ENCODE data around the gene SCN1A.

GRCh38 chr2:166140475-166140874 is 12.7 kb upstream of the SCN1A start:
- TF ChIP-seq NFE2L2 (IDR thresholded peaks at IDR 0.05; ENCODE audit: low read length): no peak
- no peak for TF ChIP-seq KLF6 (CRISPR knock-in tag; IDR thresholded peaks at IDR 0.05)
- no peak for TF ChIP-seq ZNF282 (IDR thresholded peaks at IDR 0.05; ENCODE audit: partially characterized antibody)
- no peak for TF ChIP-seq HNRNPH1 (optimal IDR thresholded peaks at IDR 0.05; ENCODE audit: low read depth, low read length)
- TF ChIP-seq RBFOX2 (IDR thresholded peaks at IDR 0.05; ENCODE audit: low read depth, low read length): no peak
- TF ChIP-seq RFX1 (IDR thresholded peaks at IDR 0.05): no peak
- no peak for TF ChIP-seq ZNF670 (CRISPR knock-in tag; IDR thresholded peaks at IDR 0.05; ENCODE audit: borderline replicate concordance)
- TF ChIP-seq, protein P1, sequence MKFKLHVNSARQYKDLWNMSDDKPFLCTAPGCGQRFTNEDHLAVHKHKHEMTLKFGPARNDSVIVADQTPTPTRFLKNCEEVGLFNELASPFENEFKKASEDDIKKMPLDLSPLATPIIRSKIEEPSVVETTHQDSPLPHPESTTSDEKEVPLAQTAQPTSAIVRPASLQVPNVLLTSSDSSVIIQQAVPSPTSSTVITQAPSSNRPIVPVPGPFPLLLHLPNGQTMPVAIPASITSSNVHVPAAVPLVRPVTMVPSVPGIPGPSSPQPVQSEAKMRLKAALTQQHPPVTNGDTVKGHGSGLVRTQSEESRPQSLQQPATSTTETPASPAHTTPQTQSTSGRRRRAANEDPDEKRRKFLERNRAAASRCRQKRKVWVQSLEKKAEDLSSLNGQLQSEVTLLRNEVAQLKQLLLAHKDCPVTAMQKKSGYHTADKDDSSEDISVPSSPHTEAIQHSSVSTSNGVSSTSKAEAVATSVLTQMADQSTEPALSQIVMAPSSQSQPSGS (CRISPR knock-in tag; IDR thresholded peaks at IDR 0.05): no peak
- TF ChIP-seq POLR2A (IDR thresholded peaks at IDR 0.05; ENCODE audit: insufficient read depth in 1 of 2, low read depth in 2 of 2, low read length in 2 of 2): no peak
- TF ChIP-seq ZNF382 (CRISPR knock-in tag; IDR thresholded peaks at IDR 0.05; ENCODE audit: borderline replicate concordance): no peak
- TF ChIP-seq JUNB (CRISPR knock-in tag; IDR thresholded peaks at IDR 0.05; ENCODE audit: borderline replicate concordance): no peak
- no peak for TF ChIP-seq PHF21A (CRISPR knock-in tag; IDR thresholded peaks at IDR 0.05)
- no peak for TF ChIP-seq HMGXB4 (CRISPR knock-in tag; IDR thresholded peaks at IDR 0.05; ENCODE audit: borderline replicate concordance in 1 of 2, low read depth in 1 of 2)
- TF ChIP-seq, protein P2, sequence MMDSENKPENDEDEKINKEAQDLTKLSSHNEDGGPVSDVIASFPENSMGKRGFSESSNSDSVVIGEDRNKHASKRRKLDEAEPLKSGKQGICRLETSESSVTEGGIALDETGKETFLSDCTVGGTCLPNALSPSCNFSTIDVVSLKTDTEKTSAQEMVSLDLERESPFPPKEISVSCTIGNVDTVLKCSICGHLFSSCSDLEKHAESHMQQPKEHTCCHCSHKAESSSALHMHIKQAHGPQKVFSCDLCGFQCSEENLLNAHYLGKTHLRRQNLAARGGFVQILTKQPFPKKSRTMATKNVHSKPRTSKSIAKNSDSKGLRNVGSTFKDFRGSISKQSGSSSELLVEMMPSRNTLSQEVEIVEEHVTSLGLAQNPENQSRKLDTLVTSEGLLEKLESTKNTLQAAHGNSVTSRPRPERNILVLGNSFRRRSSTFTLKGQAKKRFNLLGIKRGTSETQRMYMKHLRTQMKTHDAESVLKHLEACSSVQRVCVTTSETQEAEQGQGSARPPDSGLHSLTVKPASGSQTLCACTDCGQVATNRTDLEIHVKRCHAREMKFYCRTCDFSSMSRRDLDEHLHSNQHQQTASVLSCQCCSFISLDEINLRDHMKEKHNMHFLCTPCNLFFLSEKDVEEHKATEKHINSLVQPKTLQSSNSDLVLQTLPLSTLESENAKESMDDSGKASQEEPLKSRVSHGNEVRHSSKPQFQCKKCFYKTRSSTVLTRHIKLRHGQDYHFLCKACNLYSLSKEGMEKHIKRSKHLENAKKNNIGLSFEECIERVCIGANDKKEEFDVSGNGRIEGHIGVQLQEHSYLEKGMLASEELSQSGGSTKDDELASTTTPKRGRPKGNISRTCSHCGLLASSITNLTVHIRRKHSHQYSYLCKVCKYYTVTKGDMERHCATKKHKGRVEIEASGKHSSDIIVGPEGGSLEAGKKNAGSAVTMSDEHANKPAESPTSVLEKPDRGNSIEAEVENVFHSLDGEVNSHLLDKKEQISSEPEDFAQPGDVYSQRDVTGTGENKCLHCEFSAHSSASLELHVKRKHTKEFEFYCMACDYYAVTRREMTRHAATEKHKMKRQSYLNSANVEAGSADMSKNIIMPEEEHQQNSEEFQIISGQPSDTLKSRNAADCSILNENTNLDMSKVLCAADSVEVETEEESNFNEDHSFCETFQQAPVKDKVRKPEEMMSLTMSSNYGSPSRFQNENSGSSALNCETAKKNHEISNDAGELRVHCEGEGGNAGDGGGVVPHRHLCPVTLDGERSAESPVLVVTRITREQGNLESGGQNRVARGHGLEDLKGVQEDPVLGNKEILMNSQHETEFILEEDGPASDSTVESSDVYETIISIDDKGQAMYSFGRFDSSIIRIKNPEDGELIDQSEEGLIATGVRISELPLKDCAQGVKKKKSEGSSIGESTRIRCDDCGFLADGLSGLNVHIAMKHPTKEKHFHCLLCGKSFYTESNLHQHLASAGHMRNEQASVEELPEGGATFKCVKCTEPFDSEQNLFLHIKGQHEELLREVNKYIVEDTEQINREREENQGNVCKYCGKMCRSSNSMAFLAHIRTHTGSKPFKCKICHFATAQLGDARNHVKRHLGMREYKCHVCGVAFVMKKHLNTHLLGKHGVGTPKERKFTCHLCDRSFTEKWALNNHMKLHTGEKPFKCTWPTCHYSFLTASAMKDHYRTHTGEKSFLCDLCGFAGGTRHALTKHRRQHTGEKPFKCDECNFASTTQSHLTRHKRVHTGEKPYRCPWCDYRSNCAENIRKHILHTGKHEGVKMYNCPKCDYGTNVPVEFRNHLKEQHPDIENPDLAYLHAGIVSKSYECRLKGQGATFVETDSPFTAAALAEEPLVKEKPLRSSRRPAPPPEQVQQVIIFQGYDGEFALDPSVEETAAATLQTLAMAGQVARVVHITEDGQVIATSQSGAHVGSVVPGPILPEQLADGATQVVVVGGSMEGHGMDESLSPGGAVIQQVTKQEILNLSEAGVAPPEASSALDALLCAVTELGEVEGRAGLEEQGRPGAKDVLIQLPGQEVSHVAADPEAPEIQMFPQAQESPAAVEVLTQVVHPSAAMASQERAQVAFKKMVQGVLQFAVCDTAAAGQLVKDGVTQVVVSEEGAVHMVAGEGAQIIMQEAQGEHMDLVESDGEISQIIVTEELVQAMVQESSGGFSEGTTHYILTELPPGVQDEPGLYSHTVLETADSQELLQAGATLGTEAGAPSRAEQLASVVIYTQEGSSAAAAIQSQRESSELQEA (CRISPR knock-in tag; IDR thresholded peaks at IDR 0.05; ENCODE audit: not compliant biosample characterization): no peak
